ENCODE data around the gene GFI1B. TPM values are rescaled to one million over a fixed set of nuclear protein-coding genes. Genes with fewer than 3 reads are reported as not detected.

The GFI1B gene
- total RNA-seq, 1 experiment from 2014 or later, result not detected

GRCh38 chr9:132990781-132991180 is 12.3 kb downstream of the GFI1B start:
- no peaks in the 10 kb centered on the region for H3K79me2 ChIP-seq (ENCODE audit: low read depth)
- H3K4me3 ChIP-seq, result no peak overlapping the region
- H3K4me1 ChIP-seq (replicated peaks; ENCODE audit: insufficient read depth), result no peaks in the 10 kb centered on the region
- no peaks in the 10 kb centered on the region for H4K20me1 ChIP-seq (ENCODE audit: insufficient read depth)
- BruUV-seq (replicated peaks), result no TSS peak
- intact Hi-C loops (cut with micrococcal nuclease; ENCODE audit: unreplicated experiment), result no loop called here
- ChIA-PET CTCF (no interaction called here), POLR2A (ENCODE audit: unreplicated experiment) (interaction anchor here (0.7 kb wide), 1 partner anchor 153 kb away, joined by 5 read pairs; no protein-coding TSS in a partner anchor)
- H3K27me3 ChIP-seq (ENCODE audit: insufficient read depth, low read depth), result peaks cover 99% of the 10 kb centered on the region
- H3F3A ChIP-seq (ENCODE audit: insufficient read depth, low read depth), result no peaks in the 10 kb centered on the region
- H3K4me2 ChIP-seq, result no peak overlapping the region
- H3K36me3 ChIP-seq (ENCODE audit: low read depth), result no peaks in the 10 kb centered on the region
- no peak overlapping the region for H3K27ac ChIP-seq
- no peaks in the 10 kb centered on the region for H3K9me2 ChIP-seq (ENCODE audit: insufficient read depth)
- no peaks in the 10 kb centered on the region for H3K9me3 ChIP-seq (ENCODE audit: insufficient read depth, low read depth)
- no peak for TF ChIP-seq CTCF (conservative IDR thresholded peaks at IDR 0.05)
- TF ChIP-seq EZH2 (IDR thresholded peaks at IDR 0.05; ENCODE audit: low read depth), result no peak
- no peak for DNase-seq
- no peak overlapping the region for H2AFZ ChIP-seq

GRCh38 chr9:132991351-132992300 is 13.1 kb downstream of the GFI1B start:
- Histone ChIP-seq H3K27ac (no peak overlapping the region), H3K79me2 (ENCODE audit: low read depth) (no peaks in the 10 kb centered on the region), H3K9me2 (ENCODE audit: insufficient read depth) (no peaks in the 10 kb centered on the region), H3K4me2 (no peak overlapping the region), H3K9me3 (ENCODE audit: insufficient read depth, low read depth) (no peaks in the 10 kb centered on the region), H2AFZ (no peak overlapping the region), H3K4me1 (replicated peaks; ENCODE audit: insufficient read depth) (no peaks in the 10 kb centered on the region), H3F3A (ENCODE audit: insufficient read depth, low read depth) (no peaks in the 10 kb centered on the region), H3K4me3 (no peak overlapping the region), H4K20me1 (ENCODE audit: insufficient read depth) (no peaks in the 10 kb centered on the region), H3K27me3 (ENCODE audit: insufficient read depth, low read depth) (peaks cover 99% of the 10 kb centered on the region), H3K36me3 (ENCODE audit: low read depth) (no peaks in the 10 kb centered on the region)
- no TSS peak for BruUV-seq (replicated peaks)
- DNase-seq, result no peak
- POLR2A ChIA-PET (ENCODE audit: unreplicated experiment), result interaction anchor here (0.7 kb wide), 1 partner anchor 152 kb away, joined by 5 read pairs; no protein-coding TSS in a partner anchor
- intact Hi-C loops (cut with micrococcal nuclease; ENCODE audit: unreplicated experiment), result no loop called here
- TF ChIP-seq CTCF (conservative IDR thresholded peaks at IDR 0.05) (no peak), EZH2 (IDR thresholded peaks at IDR 0.05; ENCODE audit: low read depth) (no peak)
- CTCF ChIA-PET, result interaction anchor here (0.6 kb wide), 1 partner anchor 263 kb away, joined by 3 read pairs; no protein-coding TSS in a partner anchor

- CTCF ChIA-PET, result no interaction called here
These were observed 15.0 kb downstream of the GFI1B start for GRCh38 chr9:132993511-132993939.

More at GRCh38 chr9:132993511-132993939, 15.0 kb downstream of the GFI1B start:
- no peak overlapping the region for H3K4me2 ChIP-seq
- no peak overlapping the region for H3K4me3 ChIP-seq
- no peaks in the 10 kb centered on the region for H3F3A ChIP-seq (ENCODE audit: insufficient read depth, low read depth)
- H3K9me3 ChIP-seq (ENCODE audit: insufficient read depth, low read depth), result no peaks in the 10 kb centered on the region
- no peaks in the 10 kb centered on the region for H3K79me2 ChIP-seq (ENCODE audit: low read depth)
- no peak for DNase-seq
- no peaks in the 10 kb centered on the region for H3K36me3 ChIP-seq (ENCODE audit: low read depth)
- H2AFZ ChIP-seq, result no peak overlapping the region
- H3K9me2 ChIP-seq (ENCODE audit: insufficient read depth), result no peaks in the 10 kb centered on the region
- BruUV-seq (replicated peaks), result no TSS peak
- H4K20me1 ChIP-seq (ENCODE audit: insufficient read depth), result no peaks in the 10 kb centered on the region
- intact Hi-C loops (cut with micrococcal nuclease; ENCODE audit: unreplicated experiment), result no loop called here
- H3K27ac ChIP-seq, result no peak overlapping the region
- H3K4me1 ChIP-seq (replicated peaks; ENCODE audit: insufficient read depth), result no peaks in the 10 kb centered on the region
- TF ChIP-seq CTCF (conservative IDR thresholded peaks at IDR 0.05) (no peak), EZH2 (IDR thresholded peaks at IDR 0.05; ENCODE audit: low read depth) (no peak)
- POLR2A ChIA-PET (ENCODE audit: unreplicated experiment), result interaction anchor here (0.6 kb wide), 1 partner anchor 37 kb away, joined by 4 read pairs; the partner anchor contains the start of gene GTF3C5
- H3K27me3 ChIP-seq (ENCODE audit: insufficient read depth, low read depth), result peaks cover 95% of the 10 kb centered on the region

Data from PC-9 (cell line).